ENCODE measurements around the gene PRSS36.
A peak's percentile ranks its signal among the peaks of the same experiment; 100 is the strongest.

Gene PRSS36

DNA sequence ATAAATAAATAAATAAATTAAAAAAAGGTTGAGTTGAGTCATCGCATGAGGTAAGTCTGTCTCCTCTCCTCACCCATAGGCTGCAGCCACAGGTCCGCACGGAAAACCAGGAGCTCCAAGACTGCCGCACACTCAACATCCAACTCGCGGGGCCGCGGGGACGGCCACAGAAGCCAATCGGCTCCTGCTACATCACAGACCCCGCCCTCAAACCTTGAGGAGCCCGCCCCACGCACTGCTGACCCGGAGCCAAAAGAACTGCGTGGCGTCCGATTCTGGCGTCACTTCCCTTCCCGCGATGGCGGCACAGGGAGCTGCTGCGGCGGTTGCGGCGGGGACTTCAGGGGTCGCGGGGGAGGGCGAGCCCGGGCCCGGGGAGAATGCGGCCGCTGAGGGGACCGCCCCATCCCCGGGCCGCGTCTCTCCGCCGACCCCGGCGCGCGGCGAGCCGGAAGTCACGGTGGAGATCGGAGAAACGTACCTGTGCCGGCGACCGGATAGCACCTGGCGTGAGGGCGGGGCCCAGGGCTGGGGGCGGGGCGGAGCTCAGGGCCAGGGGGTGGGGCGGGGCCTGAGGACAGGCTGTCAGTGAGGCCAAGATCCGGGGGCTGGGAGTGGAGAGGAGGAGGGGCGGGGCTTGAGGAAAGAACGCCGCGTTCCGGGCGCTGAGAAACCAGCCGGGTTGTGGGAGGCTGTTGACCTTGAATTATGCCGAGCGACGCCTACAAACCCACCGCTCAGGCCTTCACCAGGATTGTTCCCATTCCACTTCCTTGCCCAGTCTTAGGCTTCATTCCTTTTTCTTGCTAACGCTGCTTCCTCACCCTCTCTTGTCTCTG, 32.3 kb downstream of the PRSS36 start, which contains the start of gene KAT8:
Gene KAT8, plus strand, starts transcription at position 281 of the 839 bp plus-strand sequence. Its CDS starts 18 bp downstream, at position 299.
- POLR2A ChIA-PET = interaction anchor here (0.5 to 1.7 kb wide), 17 partner anchors 12 to 329 kb away, joined by 3 to 23 read pairs (median 5); partner anchors contain the start of genes FUS, ZNF646 and ZNF668
- DNase-seq (ENCODE audit: extremely low spot score) = peak; percentile 99
- CTCF ChIA-PET = interaction anchor here (0.7 to 2.8 kb wide), 11 partner anchors 12 to 343 kb away, joined by 3 to 24 read pairs (median 3); partner anchors contain the start of gene HSD3B7
- TF ChIP-seq, protein P1, sequence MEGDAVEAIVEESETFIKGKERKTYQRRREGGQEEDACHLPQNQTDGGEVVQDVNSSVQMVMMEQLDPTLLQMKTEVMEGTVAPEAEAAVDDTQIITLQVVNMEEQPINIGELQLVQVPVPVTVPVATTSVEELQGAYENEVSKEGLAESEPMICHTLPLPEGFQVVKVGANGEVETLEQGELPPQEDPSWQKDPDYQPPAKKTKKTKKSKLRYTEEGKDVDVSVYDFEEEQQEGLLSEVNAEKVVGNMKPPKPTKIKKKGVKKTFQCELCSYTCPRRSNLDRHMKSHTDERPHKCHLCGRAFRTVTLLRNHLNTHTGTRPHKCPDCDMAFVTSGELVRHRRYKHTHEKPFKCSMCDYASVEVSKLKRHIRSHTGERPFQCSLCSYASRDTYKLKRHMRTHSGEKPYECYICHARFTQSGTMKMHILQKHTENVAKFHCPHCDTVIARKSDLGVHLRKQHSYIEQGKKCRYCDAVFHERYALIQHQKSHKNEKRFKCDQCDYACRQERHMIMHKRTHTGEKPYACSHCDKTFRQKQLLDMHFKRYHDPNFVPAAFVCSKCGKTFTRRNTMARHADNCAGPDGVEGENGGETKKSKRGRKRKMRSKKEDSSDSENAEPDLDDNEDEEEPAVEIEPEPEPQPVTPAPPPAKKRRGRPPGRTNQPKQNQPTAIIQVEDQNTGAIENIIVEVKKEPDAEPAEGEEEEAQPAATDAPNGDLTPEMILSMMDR (IDR thresholded peaks at IDR 0.05; ENCODE audit: control extremely low read depth, extremely low read depth, low read depth, missing control alignments) = no peak

DNA sequence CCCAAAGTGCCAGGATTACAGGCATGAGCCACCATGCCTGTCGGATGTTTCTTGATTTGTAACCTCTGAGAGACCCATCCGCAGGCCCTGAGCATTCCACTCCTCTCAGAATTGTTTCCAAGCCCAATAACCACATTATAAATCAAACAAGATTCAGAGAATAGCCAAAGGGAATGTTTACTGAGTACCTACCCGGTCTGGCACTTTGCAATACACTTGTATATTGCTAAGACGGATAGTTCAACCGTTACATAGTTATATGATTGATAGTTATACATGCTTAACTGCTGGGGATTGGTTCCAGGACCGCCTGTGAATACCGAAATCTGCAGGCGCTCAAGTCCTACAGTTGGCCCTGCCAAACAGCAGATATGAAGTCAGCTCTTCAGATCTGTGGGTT, 35.4 kb downstream of the PRSS36 start:
- POLR2A ChIA-PET = interaction anchor here (2.8 kb wide), 1 partner anchor 66 kb away, joined by 13 read pairs; the partner anchor contains the start of gene FUS
- no peak for DNase-seq (ENCODE audit: extremely low spot score)
- TF ChIP-seq, protein P1 (IDR thresholded peaks at IDR 0.05; ENCODE audit: control extremely low read depth, extremely low read depth, low read depth, missing control alignments) = no peak
- CTCF ChIA-PET = interaction anchor here (1.1 to 2.2 kb wide), 4 partner anchors 15 to 130 kb away, joined by 3 to 10 read pairs (median 6); no protein-coding TSS in a partner anchor

DNA sequence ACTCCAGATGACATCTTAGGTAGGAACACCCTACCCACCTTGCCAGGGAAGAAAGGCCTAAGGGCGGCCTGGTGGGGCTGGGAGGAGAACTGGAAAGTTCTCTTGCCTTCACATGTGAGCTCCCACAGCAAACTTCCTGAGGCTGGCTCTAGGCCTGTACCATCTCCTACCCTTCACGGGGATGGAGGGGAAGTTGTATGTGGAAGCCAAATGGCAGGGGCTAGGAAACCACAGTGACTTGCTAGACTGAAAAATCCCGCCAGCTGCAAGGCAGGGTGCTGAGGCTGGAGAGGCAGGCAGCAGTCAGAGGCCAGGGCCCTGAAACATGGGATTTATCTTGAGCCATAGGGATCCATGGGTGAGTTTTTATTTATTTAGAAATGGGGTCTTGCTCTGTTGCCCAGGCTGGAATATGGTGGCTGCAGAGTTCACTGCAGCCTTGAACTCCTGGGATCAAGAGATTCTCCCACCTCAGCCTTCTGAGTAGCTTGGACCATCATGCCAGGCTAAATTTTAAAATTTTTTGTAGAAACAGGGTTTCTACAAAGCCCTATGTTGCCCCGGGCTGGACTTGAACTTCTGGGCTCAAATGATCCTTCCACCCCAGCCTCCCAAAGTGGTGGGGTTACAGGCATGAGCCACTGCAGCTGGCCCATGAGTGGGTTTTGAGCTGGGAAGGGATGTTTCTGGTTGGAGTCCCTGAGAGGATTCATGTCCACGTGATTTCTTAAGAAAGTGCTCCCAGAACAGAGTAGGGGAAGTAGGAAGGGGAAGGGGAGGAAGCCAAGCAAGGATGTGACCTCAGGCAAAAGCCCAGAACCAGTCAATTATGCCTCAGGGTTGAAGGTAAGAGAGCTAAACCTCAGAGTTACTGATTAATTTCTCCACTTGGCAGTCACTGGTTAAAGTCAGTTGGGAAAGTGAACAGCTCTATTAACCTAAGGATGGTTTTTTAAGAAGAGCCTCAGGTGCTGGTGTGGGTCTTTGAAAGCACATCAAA, 36.4 kb downstream of the PRSS36 start:
- ChIA-PET CTCF (interaction anchor here (1.1 to 2.2 kb wide), 3 partner anchors 14 to 129 kb away, joined by 3 to 10 read pairs (median 6); no protein-coding TSS in a partner anchor), POLR2A (interaction anchor here (2.8 kb wide), 1 partner anchor 67 kb away, joined by 13 read pairs; the partner anchor contains the start of gene FUS)
- DNase-seq (ENCODE audit: extremely low spot score) = no peak
- TF ChIP-seq, protein P1 (IDR thresholded peaks at IDR 0.05; ENCODE audit: control extremely low read depth, extremely low read depth, low read depth, missing control alignments) = no peak

DNA sequence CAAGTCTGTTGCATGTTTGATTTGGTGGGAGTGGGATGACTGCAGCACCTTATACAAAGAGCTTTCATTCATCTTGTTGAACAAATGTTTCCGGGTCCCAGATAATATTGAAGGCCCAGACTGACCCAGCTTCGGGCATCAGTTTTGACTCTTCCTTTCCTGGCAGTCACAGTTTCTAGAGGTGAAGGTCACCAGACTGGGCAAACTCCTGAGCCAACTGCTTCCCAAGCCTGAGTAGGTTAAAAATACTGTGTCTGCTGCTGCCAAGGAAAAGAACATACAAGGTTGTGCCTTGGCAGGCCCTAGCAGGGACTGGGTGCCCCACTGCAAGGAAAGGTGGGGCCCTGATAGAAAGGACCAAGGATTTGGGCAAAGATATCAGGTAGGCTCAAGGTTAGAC, 37.2 kb downstream of the PRSS36 start:
- ChIA-PET POLR2A (interaction anchor here (2.8 kb wide), 1 partner anchor 67 kb away, joined by 13 read pairs; the partner anchor contains the start of gene FUS), CTCF (interaction anchor here (0.8 to 2.2 kb wide), 2 partner anchors 21 to 29 kb away, joined by 3 to 10 read pairs; no protein-coding TSS in a partner anchor)
- TF ChIP-seq, protein P1 (IDR thresholded peaks at IDR 0.05; ENCODE audit: control extremely low read depth, extremely low read depth, low read depth, missing control alignments) = no peak
- DNase-seq (ENCODE audit: extremely low spot score) = no peak

GRCh38 chr16:31111881-31112466, 37.9 kb downstream of the PRSS36 start:
- ChIA-PET CTCF (interaction anchor here (0.8 to 2.5 kb wide), 6 partner anchors 11 to 127 kb away, joined by 3 to 10 read pairs (median 4); partner anchors contain the start of gene HSD3B7), POLR2A (interaction anchor here (2.8 kb wide), 1 partner anchor 68 kb away, joined by 13 read pairs; the partner anchor contains the start of gene FUS)

More at GRCh38 chr16:31111881-31112466, 37.9 kb downstream of the PRSS36 start:
- TF ChIP-seq, protein P1 (IDR thresholded peaks at IDR 0.05; ENCODE audit: control extremely low read depth, extremely low read depth, low read depth, missing control alignments) = no peak
- DNase-seq (ENCODE audit: extremely low spot score) = no peak
